ENCODE data around the gene CALML5. TPM values are rescaled to one million over a fixed set of nuclear protein-coding genes. Genes with fewer than 3 reads are reported as not detected.
A peak's percentile ranks its signal among the peaks of the same experiment; 100 is the strongest.

CALML5 gene
- total and polyA plus RNA-seq, 9 of the 15 experiments (the other 6 are each of a cell fraction or from before 2014, with no cell fraction given): not detected

- no peak for TF ChIP-seq HDAC6 (IDR thresholded peaks at IDR 0.05; ENCODE audit: low read depth, low read length)
- TF ChIP-seq ZC3H11A (IDR thresholded peaks at IDR 0.05; ENCODE audit: low read depth, low read length): no peak
- TF ChIP-seq NUFIP1 (IDR thresholded peaks at IDR 0.05; ENCODE audit: partially characterized antibody): no peak
- TF ChIP-seq CBX8 (IDR thresholded peaks at IDR 0.05; ENCODE audit: borderline replicate concordance, extremely low read depth, low read depth, low read length, poor library complexity, severe bottlenecking): no peak
- peak; percentile 54 for TF ChIP-seq POLR2H (tag; IDR thresholded peaks at IDR 0.05; ENCODE audit: low read depth)
- no peak for TF ChIP-seq MCM5 (IDR thresholded peaks at IDR 0.05; ENCODE audit: low read depth)
- TF ChIP-seq ZKSCAN3 (CRISPR knock-in tag; IDR thresholded peaks at IDR 0.05): no peak
- TF ChIP-seq PHTF2 (CRISPR knock-in tag; IDR thresholded peaks at IDR 0.05): 0 out of 2 replicates have a peak, but pooled peaks have one; percentile 2
- TF ChIP-seq CBX1 (IDR thresholded peaks at IDR 0.05; ENCODE audit: low read depth): no peak; the same call in 1 of the 2 replicates
- TF ChIP-seq CXXC5 (CRISPR knock-in tag; IDR thresholded peaks at IDR 0.05): peak; percentile 50; the same call in 1 of the 2 replicates
- TF ChIP-seq TAL1 (IDR thresholded peaks at IDR 0.05): peak; percentile 93
- no peak for TF ChIP-seq ETV1 (tag; conservative IDR thresholded peaks at IDR 0.05; ENCODE audit: low read depth)
- no peak for TF ChIP-seq ILK (tag; IDR thresholded peaks at IDR 0.05; ENCODE audit: borderline replicate concordance, low read depth)
- TF ChIP-seq FUS (optimal IDR thresholded peaks at IDR 0.05; ENCODE audit: low read depth, low read length): no peak
- TF ChIP-seq CREBBP (IDR thresholded peaks at IDR 0.05; ENCODE audit: low read depth, low read length): no peak
- peak in 1 of 2 experiments; percentile 28; a peak in 1 of 4 replicates for TF ChIP-seq KDM1A (IDR thresholded peaks at IDR 0.05)
- no peak for TF ChIP-seq TGIF2 (CRISPR knock-in tag; IDR thresholded peaks at IDR 0.05)
- TF ChIP-seq HDAC2 (IDR thresholded peaks at IDR 0.05): peak; percentile 52; the same call in 1 of the 2 replicates
- TF ChIP-seq EP400 (IDR thresholded peaks at IDR 0.05): no peak; the same call in 1 of the 2 replicates
- peak in 1 of 3 experiments; percentile 65; a peak in 1 of 6 replicates for TF ChIP-seq ZBTB11 (CRISPR knock-in tag; IDR thresholded peaks at IDR 0.05)
These were observed 19.7 kb downstream of the CALML5 start (continued) for GRCh38 chr10:5479481-5480161.
